HS-27A (cell line): ENCODE data around the gene TCF3.
"Not testable (repeated sequence)": the region's sequence is repeated elsewhere in the genome, so short reads cannot be mapped to it uniquely, and the experiment has no call there.

Source experiments
- DNase-seq: peaks from one replicate; pipeline ENCODE4 v3.0.0-alpha.2; 2012; ENCODE audit warnings: low read depth, missing footprints

TCF3 gene

DNA sequence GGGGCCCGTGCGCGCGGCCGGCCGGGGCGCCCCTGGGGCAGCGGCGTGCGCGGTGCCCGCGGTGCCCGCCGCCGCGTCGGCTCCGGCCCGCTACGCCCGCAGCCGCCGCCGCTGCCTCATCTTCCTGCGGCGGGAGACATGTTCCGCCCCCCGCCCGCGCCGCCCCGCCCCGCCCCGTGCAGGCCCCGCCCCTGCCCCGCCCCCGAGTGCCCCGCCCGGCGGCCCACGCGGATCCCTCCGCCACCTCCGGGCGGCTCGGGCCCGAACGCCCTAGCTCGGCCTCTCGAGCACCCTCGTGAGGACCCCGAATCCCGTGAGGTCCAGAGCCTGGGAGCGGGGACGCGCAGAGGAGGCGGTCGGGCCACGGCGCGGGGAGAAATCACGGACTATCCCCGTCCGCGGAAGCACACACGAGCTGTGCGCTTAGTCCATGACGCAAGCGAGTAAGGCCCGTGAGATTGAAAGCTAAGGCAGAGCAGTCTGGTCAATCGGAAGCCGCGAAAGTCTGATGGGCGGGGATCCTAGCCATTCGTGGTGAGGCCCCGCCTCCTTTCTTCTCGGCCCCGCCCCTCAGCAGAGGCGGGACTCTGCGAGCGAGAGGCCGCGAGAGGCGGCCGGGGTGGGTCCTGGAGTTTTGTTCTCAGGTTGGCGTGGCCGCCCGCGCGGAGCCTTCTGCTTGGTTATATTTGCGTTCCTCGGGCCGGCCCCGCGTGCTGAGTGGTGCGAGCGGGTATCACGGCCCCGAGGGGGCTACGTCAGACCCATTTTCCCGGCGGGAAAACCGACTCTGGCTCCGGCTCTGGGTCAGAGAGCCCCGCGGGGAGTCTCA, at the start of gene TCF3:
Gene TCF3, minus strand, starts transcription at position 145 of the 829 bp plus-strand sequence. CDS start 2,367 bp downstream, outside the sequence.
- peak; percentile 97 for DNase-seq

DNA sequence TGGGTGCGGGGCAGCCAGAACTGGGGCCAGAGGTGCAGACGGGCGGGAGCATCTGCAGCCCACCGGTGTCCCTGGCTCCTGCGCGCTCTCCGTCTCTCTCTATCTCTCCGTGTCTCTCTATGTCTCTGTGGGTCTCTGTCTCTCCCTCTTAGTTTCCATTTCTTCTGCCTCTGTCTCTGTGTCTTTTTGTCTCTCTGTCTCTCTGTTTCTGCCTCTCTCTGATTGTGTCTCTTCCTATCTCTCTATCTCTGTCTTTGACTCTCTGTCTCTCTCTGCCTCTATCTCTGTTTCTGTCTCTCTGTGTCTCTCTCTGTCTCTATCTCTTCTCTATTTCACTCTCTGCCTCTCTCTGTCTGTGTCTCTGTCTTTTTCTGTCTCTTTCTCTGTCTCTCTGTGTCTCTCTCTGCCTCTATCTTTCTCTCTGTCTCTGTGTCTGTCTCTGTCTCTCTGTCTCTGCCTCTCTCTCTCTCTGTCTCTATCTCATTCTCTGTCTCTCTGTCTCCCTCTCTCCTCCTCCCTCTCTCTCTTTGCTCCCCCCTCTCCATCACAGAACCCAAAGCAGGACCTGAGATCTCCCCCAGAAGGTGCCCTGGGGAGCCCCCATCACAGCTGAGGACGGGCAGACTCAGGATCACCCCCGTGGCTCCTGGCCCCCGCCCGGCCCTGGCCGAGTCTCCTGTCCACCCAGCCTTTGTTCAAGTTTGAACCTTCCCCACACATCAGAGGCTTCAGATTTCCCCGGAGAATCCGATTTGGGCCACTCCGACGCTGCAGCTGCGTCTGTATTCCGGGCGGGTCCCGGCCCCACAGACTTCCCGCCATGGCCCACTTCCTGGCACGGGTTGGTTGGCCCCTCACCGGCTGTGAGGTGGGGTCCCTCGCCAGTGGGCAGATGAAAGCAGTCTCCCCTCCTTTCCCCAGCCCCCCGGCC, 48.6 kb upstream of the TCF3 start:
- no peak for DNase-seq

DNA sequence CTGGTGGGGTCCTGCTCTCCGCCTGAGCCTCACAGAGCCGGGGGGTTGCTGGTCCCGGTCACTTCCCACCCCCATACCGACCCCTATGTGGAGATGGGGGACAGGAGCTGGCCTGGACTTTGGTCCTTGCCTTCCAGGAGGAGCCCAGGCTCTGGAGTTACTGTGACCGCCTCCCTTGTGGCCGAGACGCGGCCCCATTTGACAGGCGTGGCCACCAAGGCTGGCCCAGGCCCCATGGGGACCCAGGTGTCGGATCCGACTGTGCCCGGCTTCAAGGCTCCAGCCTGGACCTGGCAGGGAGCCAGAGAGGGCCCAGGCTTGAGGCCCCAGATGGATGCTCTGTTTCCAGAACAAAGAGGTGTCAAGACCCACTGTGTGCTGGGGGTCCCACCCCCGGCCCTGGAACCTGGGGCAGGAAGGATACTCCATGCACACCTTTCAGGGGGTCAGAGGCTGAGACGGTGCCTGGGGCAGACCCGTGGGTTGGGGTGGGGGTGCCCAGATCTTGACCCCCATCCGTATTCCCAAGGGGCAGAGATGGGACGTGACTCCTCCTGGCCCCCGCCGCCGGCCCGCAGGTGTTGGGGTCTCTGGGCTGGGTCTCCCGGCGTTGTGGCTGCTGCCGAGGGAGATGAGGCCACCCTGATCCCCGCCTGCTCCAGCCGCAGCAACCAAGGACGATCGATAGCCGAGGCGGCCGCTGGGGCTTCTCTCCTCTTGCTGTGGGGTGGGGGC, 47.8 kb upstream of the TCF3 start:
- DNase-seq: no peak

DNA sequence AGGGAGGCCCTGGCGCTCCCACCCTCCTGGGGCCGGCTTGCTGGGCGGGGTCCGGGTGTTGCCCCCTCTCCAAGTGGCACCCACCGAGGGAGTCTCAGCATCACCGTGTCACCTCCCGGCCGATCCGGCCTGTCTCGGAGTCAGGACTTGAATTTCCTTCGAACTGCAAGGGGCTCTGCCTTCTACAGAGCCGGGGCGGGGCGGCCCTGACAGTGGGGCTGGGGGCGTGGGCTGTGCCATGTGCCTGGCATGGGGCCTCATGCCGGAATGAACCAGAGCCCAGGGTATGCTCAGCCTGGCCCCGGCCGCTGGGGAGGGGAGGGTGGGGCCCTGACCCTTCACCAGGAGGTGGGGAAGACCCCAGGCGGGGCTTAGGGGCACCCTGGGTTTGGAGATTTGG, 47.0 kb upstream of the TCF3 start:
- no peak for DNase-seq

DNA sequence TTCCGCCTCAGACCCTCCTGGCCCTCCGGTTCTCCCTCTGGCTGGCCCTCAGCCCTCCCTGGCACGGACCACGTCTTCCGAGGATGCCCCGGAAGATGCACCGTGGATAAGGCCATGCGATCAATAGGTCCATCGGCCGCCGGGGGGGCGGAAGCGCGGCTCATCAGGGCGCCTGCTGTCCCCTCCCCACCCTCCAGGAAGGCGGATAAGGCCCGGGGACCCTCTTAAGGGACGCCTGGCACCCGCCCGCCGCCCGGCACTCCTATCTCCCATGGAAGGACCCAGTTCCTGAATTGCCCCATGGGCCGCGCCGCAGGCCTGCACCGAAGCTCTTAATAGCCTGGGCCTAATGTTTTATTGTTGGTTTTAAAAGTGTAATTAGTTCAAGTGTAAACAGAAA, 46.2 kb upstream of the TCF3 start:
- DNase-seq: no peak

DNA sequence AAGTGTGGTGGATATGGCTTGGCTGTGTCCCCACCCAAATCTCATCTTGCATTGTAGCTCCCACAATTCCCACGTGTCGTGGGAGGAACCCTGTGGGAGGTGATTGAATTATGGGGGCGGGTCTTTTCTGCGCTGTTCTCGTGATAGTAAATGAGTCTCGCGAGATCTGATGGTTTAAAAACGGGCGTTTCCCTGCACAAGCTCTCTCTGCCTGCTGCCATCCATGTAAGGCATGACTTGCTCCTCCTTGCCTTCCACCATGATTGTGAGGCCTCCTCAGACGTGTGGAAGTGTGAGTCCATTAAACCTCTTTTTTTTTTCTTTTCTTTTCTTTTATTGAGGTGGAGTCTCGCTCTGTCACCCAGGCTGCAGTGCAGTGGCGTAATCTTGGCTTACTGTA, 43.1 kb upstream of the TCF3 start:
- not testable (repeated sequence) for DNase-seq

DNA sequence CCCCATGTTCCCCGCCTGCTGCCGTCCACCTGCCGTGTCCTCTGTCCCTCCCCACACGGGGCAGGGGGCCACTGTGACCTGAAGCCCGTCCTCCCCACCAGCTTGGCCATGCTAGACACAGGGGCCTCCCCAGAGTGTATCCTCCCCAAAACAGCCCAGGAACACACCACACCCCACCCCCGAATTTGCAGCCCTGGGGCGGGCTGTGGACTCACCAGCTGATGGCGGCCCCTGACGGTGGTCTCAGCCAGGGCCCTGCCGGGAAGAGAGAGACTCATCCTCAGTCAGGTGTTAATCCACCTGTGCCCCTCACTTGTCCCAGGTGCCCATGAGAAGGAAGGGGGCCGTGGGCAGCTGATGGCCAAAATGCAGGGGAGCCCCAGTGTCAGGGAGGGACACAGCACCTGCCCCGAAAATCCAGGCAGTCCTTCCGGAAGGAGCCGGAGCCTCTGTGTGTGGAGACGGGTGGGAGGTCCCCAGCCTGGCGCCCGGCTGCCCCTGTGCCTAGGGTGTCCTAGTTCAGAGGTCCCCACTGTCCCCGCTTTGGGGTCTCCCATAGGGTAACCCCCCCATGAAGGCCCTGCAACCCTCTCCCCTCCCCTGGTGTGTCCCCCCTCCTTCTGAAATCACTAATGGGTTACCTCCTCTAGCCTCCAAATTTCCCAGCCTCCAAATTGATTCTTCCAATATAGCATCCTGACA, 39.3 kb upstream of the TCF3 start:
- DNase-seq: no peak

DNA sequence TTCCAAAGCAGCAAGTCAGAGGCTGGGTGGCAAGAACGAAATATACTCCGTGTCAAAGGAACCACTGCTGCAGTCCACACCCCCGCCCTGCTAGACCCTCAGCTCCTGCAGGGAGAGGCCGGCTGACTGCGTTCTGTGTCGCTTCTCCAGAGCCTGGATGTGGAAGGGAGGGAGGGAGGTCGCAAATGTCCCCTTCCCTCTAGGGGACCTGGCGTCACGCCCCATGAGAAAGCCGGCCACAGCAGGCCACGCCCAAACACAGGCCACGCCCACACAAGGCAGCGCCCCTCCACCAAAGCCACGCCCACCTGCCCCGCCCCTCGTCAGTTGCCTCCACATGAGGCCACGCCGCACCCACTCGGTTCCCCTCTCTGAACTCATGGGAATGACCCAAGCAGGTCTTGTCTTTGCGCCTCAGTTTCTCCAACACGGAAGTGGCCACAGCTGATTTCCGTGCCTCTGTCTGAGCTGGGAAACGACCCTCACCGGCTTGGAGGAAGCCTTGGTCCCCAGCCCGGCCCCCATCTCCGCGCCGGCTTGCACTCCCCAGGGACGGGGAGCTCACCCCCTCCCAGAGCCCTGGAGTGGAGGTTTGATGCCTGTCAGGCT, 38.4 kb upstream of the TCF3 start:
- no peak for DNase-seq

DNA sequence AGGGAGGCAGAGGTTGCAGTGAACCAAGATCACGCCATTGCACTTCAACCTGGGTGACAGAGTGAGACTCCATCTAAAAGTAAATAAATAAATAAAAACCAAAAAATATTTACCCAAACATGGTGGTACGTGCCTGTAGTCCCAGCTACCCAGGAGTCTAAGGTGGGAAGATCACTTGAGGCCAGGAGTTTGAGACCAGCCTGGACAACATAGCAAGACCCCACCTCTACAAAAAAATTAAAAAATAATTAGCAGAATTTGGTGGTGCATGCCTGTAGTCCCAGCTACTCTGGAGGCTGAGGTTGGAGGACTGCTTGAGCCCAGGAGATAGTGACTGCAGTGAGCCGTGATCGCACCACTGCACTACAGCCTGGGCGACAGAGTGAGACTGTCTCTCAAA, 33.4 kb upstream of the TCF3 start:
- DNase-seq: not testable (repeated sequence)

DNA sequence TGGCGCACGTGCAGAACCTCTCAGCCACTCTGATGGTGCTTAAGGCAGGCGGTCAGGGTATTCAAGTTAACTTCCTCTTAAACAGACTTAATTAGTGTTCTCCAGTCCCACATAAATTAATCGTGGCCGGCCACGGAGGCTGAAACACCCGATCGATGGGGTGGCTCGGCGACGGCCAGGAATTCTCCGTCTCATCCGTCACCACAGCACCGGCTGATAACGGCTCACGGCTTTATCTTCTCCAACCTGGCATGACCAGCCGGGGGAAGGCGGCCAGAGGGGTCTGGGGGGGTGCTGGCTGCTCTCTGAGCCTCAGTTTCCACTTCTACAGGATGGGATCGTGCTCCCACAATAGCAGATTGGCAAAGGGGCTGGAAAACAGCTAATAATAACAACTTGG, 32.6 kb upstream of the TCF3 start:
- no peak for DNase-seq

DNA sequence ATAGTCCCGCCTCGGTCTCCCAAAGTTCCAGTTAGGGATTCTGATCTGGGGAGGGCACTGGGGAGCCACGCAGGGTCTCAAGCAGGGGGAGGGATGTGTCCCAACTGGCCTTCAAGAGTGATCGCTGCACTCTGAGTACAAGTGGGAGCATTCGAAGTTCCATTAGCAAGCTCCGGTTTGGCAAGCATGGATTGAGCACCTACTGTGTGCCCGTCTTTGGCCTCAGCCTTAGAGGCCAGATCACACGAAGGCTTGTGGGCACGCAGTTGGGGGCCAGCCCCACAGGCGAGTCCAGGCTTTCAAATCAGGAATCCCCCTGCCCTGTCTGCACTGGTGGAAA, 32.1 kb upstream of the TCF3 start:
- DNase-seq: no peak

DNA sequence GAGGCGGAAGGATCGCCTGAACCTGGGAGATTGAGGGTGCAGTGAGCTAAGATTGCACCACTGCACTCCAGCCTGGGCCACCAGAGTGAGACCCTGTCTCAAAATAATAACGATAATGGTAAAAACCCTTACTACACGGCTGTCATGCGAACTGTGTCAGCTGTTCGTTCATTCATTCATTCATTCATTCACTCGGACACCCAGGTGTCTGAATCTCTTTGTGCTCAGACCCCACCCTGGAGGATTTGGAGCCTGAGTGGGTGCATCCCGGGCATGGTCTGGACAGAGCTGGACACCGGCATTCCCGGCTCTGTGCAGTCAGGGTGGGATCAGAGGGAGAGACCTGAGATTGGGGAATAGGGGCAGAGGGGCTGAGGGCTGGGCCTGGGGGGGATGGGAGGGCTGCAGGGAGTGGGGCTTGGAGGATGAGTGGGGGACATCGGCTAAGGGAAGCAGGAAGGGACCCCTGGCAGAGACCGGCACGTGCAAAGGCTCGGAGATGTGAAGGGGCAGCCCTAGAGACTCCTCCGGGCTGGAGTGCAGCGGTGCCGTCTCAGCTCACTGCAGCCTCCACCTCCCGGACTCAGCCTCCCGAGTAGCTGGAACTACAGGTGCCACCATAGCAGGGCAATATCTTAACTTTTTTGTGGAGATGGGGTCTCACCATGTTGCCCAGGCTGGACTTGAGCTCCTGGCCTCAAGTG, 31.6 kb upstream of the TCF3 start:
- DNase-seq: no peak

DNA sequence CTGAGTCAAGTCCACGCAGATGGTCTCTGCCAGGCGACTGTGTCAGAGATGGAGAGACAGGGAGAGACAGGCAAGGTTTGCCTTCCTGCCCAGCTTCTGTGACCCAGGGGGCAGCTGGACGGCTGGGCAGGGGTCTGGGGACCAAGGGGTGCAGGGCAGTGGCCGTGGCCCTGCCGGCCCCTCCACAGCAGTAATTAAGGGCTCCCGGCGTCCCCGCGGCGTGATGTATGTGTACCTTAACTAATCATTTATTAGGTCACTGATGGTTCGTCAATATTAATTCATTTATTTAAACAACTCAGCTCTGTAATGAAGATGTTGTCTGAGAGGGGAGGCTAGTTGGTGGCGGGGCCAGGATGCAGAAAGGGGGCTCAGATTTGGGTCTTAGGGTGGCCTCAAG, 28.6 kb upstream of the TCF3 start:
- no peak for DNase-seq

DNA sequence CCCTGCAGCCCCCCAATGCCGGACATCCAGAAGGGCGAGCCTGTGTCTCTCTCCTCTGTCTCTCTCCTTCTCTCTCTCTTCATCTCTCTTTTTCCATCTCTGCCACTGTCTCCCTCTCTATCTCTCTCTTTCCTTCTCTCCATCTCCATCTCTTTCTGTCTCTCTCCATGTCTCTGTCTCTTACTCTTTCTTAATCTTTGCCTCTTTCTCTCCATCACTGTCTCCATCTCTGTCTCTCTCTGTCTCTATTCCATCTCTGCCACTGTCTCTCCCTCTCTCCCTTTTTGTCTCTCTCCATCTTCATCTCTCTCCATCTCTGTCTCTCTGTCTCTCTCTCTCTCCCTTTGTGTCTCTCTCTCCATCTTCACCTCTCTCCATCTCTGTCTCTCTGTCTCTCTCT, 25.7 kb upstream of the TCF3 start:
- DNase-seq: no peak

DNA sequence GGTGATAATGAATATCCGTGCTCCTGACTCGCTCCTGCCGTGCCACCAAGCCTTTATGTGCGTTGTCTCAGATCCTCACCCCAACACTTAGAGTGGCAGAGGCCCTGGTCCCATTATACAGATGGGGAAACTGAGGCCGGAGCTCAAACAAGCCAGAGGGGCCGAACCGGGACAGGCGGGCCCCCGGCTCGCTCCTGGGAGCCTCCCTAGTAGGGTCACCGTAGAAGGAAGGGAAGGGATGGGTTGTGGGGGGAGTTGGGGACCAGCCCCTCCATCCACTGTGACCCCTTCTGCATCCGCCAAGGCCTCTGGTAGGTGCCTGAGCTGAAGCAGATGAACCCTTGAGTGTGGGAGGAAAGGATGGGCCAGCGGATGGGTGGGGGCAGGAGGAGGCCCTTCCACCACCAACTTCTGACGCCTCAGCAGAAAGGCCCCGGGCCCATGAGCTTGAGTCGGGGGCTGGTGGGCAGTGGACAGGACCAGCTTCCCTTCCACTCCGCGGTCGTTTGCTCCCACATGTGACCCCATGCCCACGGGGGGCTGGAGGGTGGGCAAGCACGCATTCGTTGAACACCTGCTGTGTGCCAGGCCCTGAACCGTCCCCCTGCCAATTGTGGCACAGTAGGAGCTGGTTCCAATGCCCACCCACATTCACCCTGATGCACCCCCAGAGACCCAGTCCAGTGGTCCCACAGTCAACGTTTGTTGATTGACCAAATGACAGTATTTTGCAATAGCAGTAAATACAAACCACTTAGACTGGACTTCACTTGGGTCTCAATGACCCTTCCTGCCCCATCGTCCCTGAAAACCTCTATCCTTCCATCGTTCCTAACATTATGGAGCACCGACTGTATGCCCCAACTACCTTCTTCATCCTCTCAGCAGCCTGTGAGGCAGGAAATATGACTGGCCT, 24.2 kb upstream of the TCF3 start:
- no peak for DNase-seq

DNA sequence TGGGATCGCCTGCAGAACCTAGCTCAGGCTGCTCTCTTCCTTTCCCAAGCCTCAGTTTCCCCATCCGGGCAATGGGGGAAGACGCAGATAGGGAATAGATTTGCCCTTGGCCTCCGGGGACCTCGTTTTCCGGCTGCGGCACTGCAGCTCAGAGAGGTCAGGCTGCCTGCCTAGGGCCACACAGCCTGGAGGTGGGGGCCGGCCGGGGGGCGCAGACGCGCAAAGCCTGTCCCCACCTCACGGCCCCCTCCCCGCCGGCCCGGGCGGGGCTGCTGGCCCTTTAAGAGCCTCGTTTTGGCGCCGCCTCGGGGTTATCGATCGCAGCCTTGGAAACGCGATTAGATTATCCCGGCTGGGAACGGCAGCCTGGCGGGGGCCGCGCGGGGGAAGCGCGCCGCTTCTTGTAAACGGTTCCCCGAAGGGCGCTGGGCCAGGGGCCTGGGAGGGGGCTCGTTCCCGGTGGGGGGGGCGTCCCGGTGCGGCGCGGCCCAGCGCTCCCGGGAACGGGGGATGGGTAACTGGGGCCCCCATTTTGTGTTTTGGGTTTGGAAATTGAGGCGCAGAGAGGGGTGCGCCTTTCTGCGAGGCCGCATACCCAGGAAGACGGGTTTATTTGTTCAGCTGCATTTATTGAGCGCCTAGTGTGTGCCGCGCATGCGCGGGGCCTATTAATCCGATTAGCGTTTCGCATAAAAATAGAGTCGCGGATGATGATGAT, 23.4 kb upstream of the TCF3 start:
- DNase-seq: no peak

DNA sequence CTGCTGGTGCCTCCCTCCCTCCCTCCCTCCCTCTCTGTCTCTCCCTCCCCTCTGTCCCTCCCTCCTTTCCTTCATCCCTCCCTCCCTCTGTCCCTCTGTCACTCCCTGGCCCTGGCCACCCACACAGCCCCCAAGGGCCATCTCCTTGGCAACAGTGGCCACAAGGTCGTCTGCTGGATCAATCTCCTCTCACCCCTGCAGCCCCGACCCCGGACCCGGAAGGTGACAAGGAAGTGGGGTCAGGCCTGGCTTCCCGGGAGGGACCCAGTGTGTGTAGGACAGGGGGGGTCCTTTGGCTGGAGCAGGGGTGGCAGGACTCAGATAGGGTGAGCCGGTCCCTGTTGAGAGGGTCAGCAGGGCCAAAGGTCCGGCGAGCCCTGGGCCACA, 21.9 kb upstream of the TCF3 start:
- no peak for DNase-seq

DNA sequence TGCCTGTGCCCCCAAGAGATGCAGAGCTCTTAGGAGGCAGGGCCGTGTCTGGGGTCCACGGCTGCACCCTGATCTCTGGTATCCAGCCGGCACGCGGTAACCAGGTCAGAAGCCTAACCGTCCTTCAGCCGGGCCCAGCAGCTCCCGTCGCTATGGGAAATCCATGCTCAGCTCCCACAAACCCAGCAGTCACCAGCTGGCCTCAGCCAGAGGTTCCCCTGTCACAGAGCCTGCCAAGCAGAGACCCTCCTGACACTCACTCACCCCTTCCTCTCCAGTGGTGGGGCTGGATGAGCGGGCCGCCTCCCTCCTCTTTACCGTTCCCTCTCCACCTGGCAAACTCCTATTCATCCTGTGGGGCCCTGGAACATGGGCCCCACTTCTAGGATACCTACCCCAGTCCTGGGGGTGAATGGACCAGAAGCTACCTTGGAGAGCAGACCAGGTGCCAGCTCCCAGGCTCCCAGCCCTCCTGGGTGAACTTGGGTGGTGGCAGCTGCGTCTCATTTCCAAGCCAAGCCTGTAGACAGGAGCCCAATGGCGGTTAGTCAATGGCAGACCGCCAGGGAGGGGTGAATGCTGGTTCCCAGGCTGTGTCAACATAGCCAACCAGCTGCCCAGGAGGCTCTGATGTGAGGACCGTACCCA, 21.4 kb upstream of the TCF3 start:
- no peak for DNase-seq
